ENCODE measurements around the gene REX1BD.

The REX1BD gene

GRCh38 chr19:18603958-18604819 is 15.6 kb downstream of the REX1BD start:
- no peak for DNase-seq

- DNase-seq = no peak
Measured at GRCh38 chr19:18604820-18605159, 16.2 kb downstream of the REX1BD start.

- no peak for DNase-seq
Measured at GRCh38 chr19:18605196-18605545, 16.6 kb downstream of the REX1BD start.

- DNase-seq = no peak
Measured at GRCh38 chr19:18605546-18606280, 17.1 kb downstream of the REX1BD start.

GRCh38 chr19:18606281-18607225 is 18.0 kb downstream of the REX1BD start, which contains the start of gene CRLF1:
CRLF1 (minus strand) TSS chr19:18606799; CDS start chr19:18606656, 143 bp downstream.
- no peak for DNase-seq

- DNase-seq = no peak
Measured at GRCh38 chr19:18607226-18608101, 18.9 kb downstream of the REX1BD start.

GRCh38 chr19:18608102-18608804 is 19.7 kb downstream of the REX1BD start:
- DNase-seq = no peak

GRCh38 chr19:18608805-18609716 is 20.5 kb downstream of the REX1BD start:
- DNase-seq = no peak

GRCh38 chr19:18609717-18610051 is 21.1 kb downstream of the REX1BD start:
- DNase-seq = no peak

- no peak for DNase-seq
Measured at GRCh38 chr19:18610245-18610555, 21.6 kb downstream of the REX1BD start.

- DNase-seq = no peak
Measured at GRCh38 chr19:18610556-18611326, 22.1 kb downstream of the REX1BD start.

- no peak for DNase-seq
Measured at GRCh38 chr19:18611327-18612050, 22.9 kb downstream of the REX1BD start.

- DNase-seq = no peak
Measured at GRCh38 chr19:18612051-18612771, 23.6 kb downstream of the REX1BD start.

GRCh38 chr19:18612772-18613588 is 24.4 kb downstream of the REX1BD start, which contains the start of gene TMEM59L:
TMEM59L (plus strand) TSS chr19:18612870; CDS start chr19:18612959, 89 bp downstream.
- DNase-seq = no peak

- no peak for DNase-seq
Measured at GRCh38 chr19:18613589-18614234, 25.1 kb downstream of the REX1BD start.

- no peak for DNase-seq
Measured at GRCh38 chr19:18616023-18616422, 27.4 kb downstream of the REX1BD start.

- no peak for DNase-seq
Measured at GRCh38 chr19:18617562-18617961, 29.0 kb downstream of the REX1BD start.

All from DMS 273 treated with DMSO at 0.1 percent for 48 hours (cell line).